ENCODE results near the gene TAS1R1. TPM values are rescaled to one million over a fixed set of nuclear protein-coding genes. Genes with fewer than 3 reads are reported as not detected.

Gene TAS1R1
- total and polyA plus RNA-seq, 2 experiments from 2014 or later: 0.19 TPM; not detected in 1

- no peak for TF ChIP-seq REST (IDR thresholded peaks at IDR 0.05; ENCODE audit: unreplicated experiment)
- no peak for TF ChIP-seq EZH2phosphoT487 (IDR thresholded peaks at IDR 0.05; ENCODE audit: unreplicated experiment)
- TF ChIP-seq POLR2AphosphoS5 (IDR thresholded peaks at IDR 0.05; ENCODE audit: low read depth): no peak
- no peak for TF ChIP-seq JUNB (IDR thresholded peaks at IDR 0.05; ENCODE audit: unreplicated experiment)
- TF ChIP-seq CREB1 (CRISPR knock-in tag; IDR thresholded peaks at IDR 0.05; ENCODE audit: low read depth): no peak
- TF ChIP-seq ZNF114 (CRISPR knock-in tag; IDR thresholded peaks at IDR 0.05): no peak
These were observed 10.3 kb upstream of the TAS1R1 start (continued) for GRCh38 chr1:6544831-6545230.

- TF ChIP-seq EZH2phosphoT487 (IDR thresholded peaks at IDR 0.05; ENCODE audit: unreplicated experiment) (peak; percentile 31), JUNB (IDR thresholded peaks at IDR 0.05; ENCODE audit: unreplicated experiment) (no peak)
- H3K36me3 Mint-ChIP-seq (ENCODE audit: low read depth): peaks cover 84% of the 10 kb centered on the region
- Histone ChIP-seq H3K9me2 (ENCODE audit: insufficient read depth) (no peaks in the 10 kb centered on the region), H2AFZ (no peak overlapping the region), H3K4me1 (ENCODE audit: insufficient read depth) (no peaks in the 10 kb centered on the region), H3F3A (replicated peaks; ENCODE audit: low read depth) (peaks cover 7% of the 10 kb centered on the region; the same call in 1 of the 2 replicates), H3K79me2 (replicated peaks; ENCODE audit: insufficient read depth) (peaks cover 5% of the 10 kb centered on the region), H4K20me1 (replicated peaks; ENCODE audit: insufficient read depth) (peaks cover 6% of the 10 kb centered on the region), H3K36me3 (ENCODE audit: insufficient read depth) (peaks cover 62% of the 10 kb centered on the region), H3K4me3 (no peak overlapping the region), H3K27ac (ENCODE audit: low read depth) (no peak overlapping the region), H3K4me2 (no peak overlapping the region), H3K27me3 (ENCODE audit: insufficient read depth) (no peaks in the 10 kb centered on the region)
- H3K4me3 Mint-ChIP-seq: no peak overlapping the region
- no peak overlapping the region for H3K27ac Mint-ChIP-seq
- H3K4me1 Mint-ChIP-seq: no peaks in the 10 kb centered on the region
- H3K9me3 Mint-ChIP-seq: no peaks in the 10 kb centered on the region; the same call in 2 of the 3 replicates
- ATAC-seq (no peak), DNase-seq (ENCODE audit: low spot score) (no peak)
- H3K27me3 Mint-ChIP-seq (ENCODE audit: insufficient read depth, low read depth, poor library complexity): peaks cover 9% of the 10 kb centered on the region
These were observed 9.6 kb upstream of the TAS1R1 start for GRCh38 chr1:6545276-6546112.

DNA sequence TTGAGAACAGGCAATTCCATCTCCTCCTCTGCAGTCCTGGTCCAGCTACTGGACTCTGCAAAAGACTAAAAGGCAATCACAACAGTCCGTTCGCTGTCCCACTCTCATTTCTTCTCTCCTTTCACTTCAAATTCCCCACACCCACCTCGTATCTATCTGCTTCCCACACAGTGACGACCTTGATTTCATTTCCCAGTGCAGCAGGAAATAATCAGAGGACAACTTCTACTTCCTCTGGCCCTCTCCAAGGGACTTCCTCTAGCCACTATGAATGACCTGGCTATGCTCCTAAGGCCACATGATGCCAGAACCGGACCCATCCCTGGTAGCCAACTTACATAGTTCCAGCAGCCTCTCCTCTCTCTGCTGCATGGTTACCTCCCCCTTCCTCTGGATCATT, 8.8 kb upstream of the TAS1R1 start:
- H3K27ac Mint-ChIP-seq: no peak overlapping the region
- Histone ChIP-seq H3K36me3 (ENCODE audit: insufficient read depth) (peaks cover 60% of the 10 kb centered on the region), H3K27me3 (ENCODE audit: insufficient read depth) (no peaks in the 10 kb centered on the region)
- TF ChIP-seq ZNF114 (CRISPR knock-in tag; IDR thresholded peaks at IDR 0.05): no peak
- no peak for TF ChIP-seq ETS1 (IDR thresholded peaks at IDR 0.05)
- no peak for TF ChIP-seq NANOG (IDR thresholded peaks at IDR 0.05; ENCODE audit: borderline replicate concordance)
- no peak for TF ChIP-seq EZH2 (IDR thresholded peaks at IDR 0.05; ENCODE audit: low read depth, unreplicated experiment)
- TF ChIP-seq, protein P1, sequence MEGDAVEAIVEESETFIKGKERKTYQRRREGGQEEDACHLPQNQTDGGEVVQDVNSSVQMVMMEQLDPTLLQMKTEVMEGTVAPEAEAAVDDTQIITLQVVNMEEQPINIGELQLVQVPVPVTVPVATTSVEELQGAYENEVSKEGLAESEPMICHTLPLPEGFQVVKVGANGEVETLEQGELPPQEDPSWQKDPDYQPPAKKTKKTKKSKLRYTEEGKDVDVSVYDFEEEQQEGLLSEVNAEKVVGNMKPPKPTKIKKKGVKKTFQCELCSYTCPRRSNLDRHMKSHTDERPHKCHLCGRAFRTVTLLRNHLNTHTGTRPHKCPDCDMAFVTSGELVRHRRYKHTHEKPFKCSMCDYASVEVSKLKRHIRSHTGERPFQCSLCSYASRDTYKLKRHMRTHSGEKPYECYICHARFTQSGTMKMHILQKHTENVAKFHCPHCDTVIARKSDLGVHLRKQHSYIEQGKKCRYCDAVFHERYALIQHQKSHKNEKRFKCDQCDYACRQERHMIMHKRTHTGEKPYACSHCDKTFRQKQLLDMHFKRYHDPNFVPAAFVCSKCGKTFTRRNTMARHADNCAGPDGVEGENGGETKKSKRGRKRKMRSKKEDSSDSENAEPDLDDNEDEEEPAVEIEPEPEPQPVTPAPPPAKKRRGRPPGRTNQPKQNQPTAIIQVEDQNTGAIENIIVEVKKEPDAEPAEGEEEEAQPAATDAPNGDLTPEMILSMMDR (conservative IDR thresholded peaks at IDR 0.05; ENCODE audit: low read depth in 2 of 2): no peak
- no peak for TF ChIP-seq JUNB (IDR thresholded peaks at IDR 0.05; ENCODE audit: unreplicated experiment)
- TF ChIP-seq CREB1 (CRISPR knock-in tag; IDR thresholded peaks at IDR 0.05; ENCODE audit: low read depth): no peak
- no peak for TF ChIP-seq REST (IDR thresholded peaks at IDR 0.05; ENCODE audit: unreplicated experiment)
- no peak for TF ChIP-seq ZNF331 (CRISPR knock-in tag; IDR thresholded peaks at IDR 0.05; ENCODE audit: low read depth)

More for the DNA sequence above, 8.8 kb upstream of the TAS1R1 start:
- peaks cover 11% of the 10 kb centered on the region for H3K79me2 ChIP-seq (replicated peaks; ENCODE audit: insufficient read depth)
- Mint-ChIP-seq H3K4me1 (no peaks in the 10 kb centered on the region), H3K4me3 (no peak overlapping the region), H3K27me3 (ENCODE audit: insufficient read depth, low read depth, poor library complexity) (peaks cover 9% of the 10 kb centered on the region), H3K9me3 (no peaks in the 10 kb centered on the region; the same call in 2 of the 3 replicates), H3K36me3 (ENCODE audit: low read depth) (peaks cover 77% of the 10 kb centered on the region)
- no peak overlapping the region for H3K4me2 ChIP-seq
- peaks cover 6% of the 10 kb centered on the region for H4K20me1 ChIP-seq (replicated peaks; ENCODE audit: insufficient read depth)
- no peak for ATAC-seq
- no peaks in the 10 kb centered on the region for H3K9me2 ChIP-seq (ENCODE audit: insufficient read depth)
- H3K4me1 ChIP-seq (ENCODE audit: insufficient read depth): no peaks in the 10 kb centered on the region
- no peak overlapping the region for H3K4me3 ChIP-seq
- no peak overlapping the region for H3K27ac ChIP-seq (ENCODE audit: low read depth)
- no peak for DNase-seq (ENCODE audit: low spot score)
- H2AFZ ChIP-seq: no peak overlapping the region
- peaks cover 7% of the 10 kb centered on the region; the same call in 1 of the 2 replicates for H3F3A ChIP-seq (replicated peaks; ENCODE audit: low read depth)
